ENCODE measurements around the gene GGT1. TPM values are rescaled to one million over a fixed set of nuclear protein-coding genes. Genes with fewer than 3 reads are reported as not detected.

Gene GGT1
- total RNA-seq, 1 donor from 2014 or later: 2.9 TPM

- H3K36me3 ChIP-seq (ENCODE audit: control insufficient read depth, insufficient read depth, low read length): peaks cover 4% of the 10 kb centered on the region
- DNase-seq (ENCODE audit: low read depth) (no peak), FAIRE-seq (no peak)
- no peaks in the 10 kb centered on the region for H3K27me3 ChIP-seq (ENCODE audit: control insufficient read depth, insufficient read depth, low read length)
- no peak for TF ChIP-seq CTCF (IDR thresholded peaks at IDR 0.05; ENCODE audit: insufficient read depth, low read length, severe bottlenecking)
- H3K4me3 ChIP-seq (ENCODE audit: low read depth, low read length): no peak overlapping the region
Observed at GRCh38 chr22:24585927-24586546, 17.0 kb upstream of the GGT1 start.

GRCh38 chr22:24587251-24587650, 15.7 kb upstream of the GGT1 start:
- no peak for TF ChIP-seq CTCF (IDR thresholded peaks at IDR 0.05; ENCODE audit: insufficient read depth, low read length, severe bottlenecking)
- FAIRE-seq (no peak), DNase-seq (ENCODE audit: low read depth) (no peak)
- H3K36me3 ChIP-seq (ENCODE audit: control insufficient read depth, insufficient read depth, low read length): peaks cover 4% of the 10 kb centered on the region
- H3K4me3 ChIP-seq (ENCODE audit: low read depth, low read length): no peak overlapping the region
- no peaks in the 10 kb centered on the region for H3K27me3 ChIP-seq (ENCODE audit: control insufficient read depth, insufficient read depth, low read length)

- Histone ChIP-seq H3K4me3 (ENCODE audit: low read depth, low read length) (no peak overlapping the region), H3K36me3 (ENCODE audit: control insufficient read depth, insufficient read depth, low read length) (peaks cover 4% of the 10 kb centered on the region), H3K27me3 (ENCODE audit: control insufficient read depth, insufficient read depth, low read length) (no peaks in the 10 kb centered on the region)
- no peak for TF ChIP-seq CTCF (IDR thresholded peaks at IDR 0.05; ENCODE audit: insufficient read depth, low read length, severe bottlenecking)
- no peak for DNase-seq (ENCODE audit: low read depth)
- no peak for FAIRE-seq
Observed at GRCh38 chr22:24587948-24588347, 15.0 kb upstream of the GGT1 start.

GRCh38 chr22:24588381-24588756, 14.6 kb upstream of the GGT1 start:
- no peak for DNase-seq (ENCODE audit: low read depth)
- no peak for TF ChIP-seq CTCF (IDR thresholded peaks at IDR 0.05; ENCODE audit: insufficient read depth, low read length, severe bottlenecking)
- no peak for FAIRE-seq
- H3K36me3 ChIP-seq (ENCODE audit: control insufficient read depth, insufficient read depth, low read length): peaks cover 4% of the 10 kb centered on the region
- no peaks in the 10 kb centered on the region for H3K27me3 ChIP-seq (ENCODE audit: control insufficient read depth, insufficient read depth, low read length)
- no peak overlapping the region for H3K4me3 ChIP-seq (ENCODE audit: low read depth, low read length)

GRCh38 chr22:24588757-24589481, 14.1 kb upstream of the GGT1 start:
- H3K4me3 ChIP-seq (ENCODE audit: low read depth, low read length): no peak overlapping the region
- H3K36me3 ChIP-seq (ENCODE audit: control insufficient read depth, insufficient read depth, low read length): peaks cover 4% of the 10 kb centered on the region
- DNase-seq (ENCODE audit: low read depth): no peak
- H3K27me3 ChIP-seq (ENCODE audit: control insufficient read depth, insufficient read depth, low read length): no peaks in the 10 kb centered on the region
- TF ChIP-seq CTCF (IDR thresholded peaks at IDR 0.05; ENCODE audit: insufficient read depth, low read length, severe bottlenecking): no peak
- FAIRE-seq: no peak
